Sigmoid colon (tissue), 7 donors: Measurements from ENCODE around the gene DUSP11. TPM values are rescaled to one million over a fixed set of nuclear protein-coding genes. Genes with fewer than 3 reads are reported as not detected.
"Not testable (repeated sequence)": the region's sequence is repeated elsewhere in the genome, so short reads cannot be mapped to it uniquely, and the experiment has no call there.

Experiments
- DNase-seq: peaks from one replicate; pipeline ENCODE4 v3.0.0-alpha.2; 2019
- H3K27ac ChIP-seq, 4 donors: fragments of 200-600 bp; sonication (generic); one replicate each; pipeline ENCODE4 v1.5.1; 2016 to 2019; ENCODE audit warnings: mild to moderate bottlenecking in 1 of 4
- H3K27me3 ChIP-seq, 3 donors: fragments of 200-600 bp; sonication (generic); one replicate each; pipeline ENCODE4 v1.5.1; 2019; ENCODE audit warnings: mild to moderate bottlenecking in 1 of 3
- H3K36me3 ChIP-seq, 4 donors: fragments of 200-600 bp; sonication (generic); one replicate each; pipeline ENCODE4 v1.5.1; 2016 to 2019
- H3K4me1 ChIP-seq, 4 donors: fragments of 200-600 bp; sonication (generic); one replicate each; pipeline ENCODE4 v1.5.1; 2017 to 2019
- H3K4me3 ChIP-seq, 4 donors: fragments of 200-600 bp; sonication (generic); one replicate each; pipeline ENCODE4 v1.5.1; 2017 to 2019; ENCODE audit warnings: mild to moderate bottlenecking in 2 of 4, moderate library complexity in 1 of 4
- H3K9me3 ChIP-seq, 4 donors: fragments of 200-600 bp in 3 of 4; sonication (generic) in 3 of 4; one replicate each; pipeline versions ENCODE4 v1.5.1 to v1.6.1; 2013 to 2019
- EP300 ChIP-seq, 4 donors: sonication (generic); formaldehyde crosslinking; IDR thresholded peaks; one replicate each; pipeline ENCODE4 v1.6.1; 2017; ENCODE audit warnings: antibody characterized with exemption in 4 of 4
- POLR2A ChIP-seq, 2 donors: fragments of 450-650 bp; IDR thresholded peaks; one replicate each; pipeline ENCODE4 v1.6.1; 2016; ENCODE audit warnings: antibody characterized with exemption in 2 of 2, mild to moderate bottlenecking in 2 of 2, moderate library complexity in 2 of 2
- POLR2AphosphoS5 ChIP-seq, 4 donors: sonication (generic); formaldehyde crosslinking; IDR thresholded peaks; one replicate each; pipeline ENCODE4 v1.6.1; 2017; ENCODE audit warnings: antibody characterized with exemption in 4 of 4
- WGBS, 2 donors: extraction: QIAGEN DNeasy Blood & Tissue Kit; methylation state at CpG; one replicate each; pipeline ENCODE4 v1.1.7; 2013; 5-methylcytosine and 5-hydroxymethylcytosine counted together
- intact Hi-C: fragments of 100-400 bp; cut with DNase I; formaldehyde crosslinking; loops from one replicate; pipeline ENCODE4 v1.15.1; 2023
- polyA plus RNA-seq, 3 donors: library from polyadenylated mRNA; stranded (reverse); fragments of 200-250 nt; gene quantifications; one replicate each; pipeline ENCODE4 v1.2.3, GENCODE V29; 2013
- total RNA-seq, 4 donors: library from RNA; depleted of rRNA; stranded (reverse); fragments of >200 nt; gene quantifications; one replicate each; pipeline ENCODE4 v1.1.0, GENCODE V29; 2016
- TF ChIP-seq, protein P1 (sequence below), 4 experiments: fragments of 450-650 bp in 3 of 4; fragments of 200-600 bp in 1 of 4; IDR thresholded peaks; one replicate each; pipeline ENCODE4 v1.5.1; 2016 to 2019; ENCODE audit warnings: antibody characterized with exemption in 4 of 4, mild to moderate bottlenecking in 3 of 4, moderate library complexity in 2 of 4
- donor health status: healthy with polysubstance abuse.
- donor health status: Bipolar disorder and iron deficiency.
- donor health status: healthy.

The DUSP11 gene
- total and polyA plus RNA-seq, 7 donors: 12.9 to 34.7 (median 25.3) TPM

DNA sequence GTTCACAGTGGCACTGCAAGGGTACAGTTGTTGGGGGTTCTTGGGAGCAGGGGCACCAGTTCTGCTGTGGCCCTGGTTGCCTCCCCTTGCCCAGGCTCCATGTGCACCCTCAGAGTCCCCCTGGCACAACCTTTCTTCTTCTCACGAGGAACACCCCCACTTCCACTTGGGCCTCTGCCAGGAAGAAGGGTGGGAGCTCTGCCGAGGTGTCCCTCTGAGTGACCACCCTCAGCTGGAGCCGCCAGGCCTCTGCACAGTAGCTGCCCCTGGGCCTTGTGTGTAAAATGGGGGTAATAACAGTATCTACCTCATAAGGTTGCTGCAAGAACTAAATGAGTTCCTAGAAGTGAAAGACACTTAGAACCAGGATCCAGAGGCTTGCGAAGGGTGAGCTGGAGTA lies 51.2 kb downstream of the DUSP11 start:
- no peaks in the 10 kb centered on the region for H3K27me3 ChIP-seq
- H3K9me3 ChIP-seq: no peaks in the 10 kb centered on the region
- TF ChIP-seq POLR2A (IDR thresholded peaks at IDR 0.05): no peak
- TF ChIP-seq, protein P1, sequence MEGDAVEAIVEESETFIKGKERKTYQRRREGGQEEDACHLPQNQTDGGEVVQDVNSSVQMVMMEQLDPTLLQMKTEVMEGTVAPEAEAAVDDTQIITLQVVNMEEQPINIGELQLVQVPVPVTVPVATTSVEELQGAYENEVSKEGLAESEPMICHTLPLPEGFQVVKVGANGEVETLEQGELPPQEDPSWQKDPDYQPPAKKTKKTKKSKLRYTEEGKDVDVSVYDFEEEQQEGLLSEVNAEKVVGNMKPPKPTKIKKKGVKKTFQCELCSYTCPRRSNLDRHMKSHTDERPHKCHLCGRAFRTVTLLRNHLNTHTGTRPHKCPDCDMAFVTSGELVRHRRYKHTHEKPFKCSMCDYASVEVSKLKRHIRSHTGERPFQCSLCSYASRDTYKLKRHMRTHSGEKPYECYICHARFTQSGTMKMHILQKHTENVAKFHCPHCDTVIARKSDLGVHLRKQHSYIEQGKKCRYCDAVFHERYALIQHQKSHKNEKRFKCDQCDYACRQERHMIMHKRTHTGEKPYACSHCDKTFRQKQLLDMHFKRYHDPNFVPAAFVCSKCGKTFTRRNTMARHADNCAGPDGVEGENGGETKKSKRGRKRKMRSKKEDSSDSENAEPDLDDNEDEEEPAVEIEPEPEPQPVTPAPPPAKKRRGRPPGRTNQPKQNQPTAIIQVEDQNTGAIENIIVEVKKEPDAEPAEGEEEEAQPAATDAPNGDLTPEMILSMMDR (IDR thresholded peaks at IDR 0.05): no peak
- TF ChIP-seq POLR2AphosphoS5 (IDR thresholded peaks at IDR 0.05): no peak
- TF ChIP-seq EP300 (IDR thresholded peaks at IDR 0.05): no peak
- peaks cover 3 to 53% (median 19%) of the 10 kb centered on the region in 4 donors for H3K36me3 ChIP-seq
- no peak overlapping the region for H3K27ac ChIP-seq
- no peaks in the 10 kb centered on the region for H3K4me1 ChIP-seq
- WGBS, 2 donors: 78 to 85% methylated on average over 4 of the region's 4 CpGs
- no peak for DNase-seq
- intact Hi-C loops: no loop called here
- H3K4me3 ChIP-seq: no peak overlapping the region

DNA sequence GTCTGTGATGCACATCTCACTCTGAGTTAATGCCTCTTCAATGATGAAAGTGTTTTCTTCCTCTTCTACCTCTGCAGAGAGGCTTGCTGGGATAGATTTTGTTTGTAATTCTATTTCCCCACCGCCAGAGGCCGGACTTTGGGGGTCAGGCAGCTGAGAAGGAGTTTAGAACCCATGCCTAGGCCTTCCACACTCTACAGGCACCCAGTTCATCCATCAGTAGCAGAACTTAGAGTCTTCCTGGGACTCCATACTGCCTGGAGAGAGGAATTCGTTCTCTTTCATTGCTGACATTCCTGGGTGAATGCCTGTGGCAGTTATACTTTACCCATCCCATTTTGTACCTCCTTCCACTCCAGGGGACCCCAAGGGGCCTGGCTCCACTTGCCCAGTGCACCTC lies 51.9 kb downstream of the DUSP11 start:
- no peak for DNase-seq
- 78 to 88% methylated on average over 3 of the region's 3 CpGs for WGBS, 2 donors
- H3K27me3 ChIP-seq: no peaks in the 10 kb centered on the region
- H3K36me3 ChIP-seq: peaks cover 3 to 46% (median 18%) of the 10 kb centered on the region in 4 donors
- intact Hi-C loops: no loop called here
- no peaks in the 10 kb centered on the region for H3K4me1 ChIP-seq
- TF ChIP-seq POLR2A (IDR thresholded peaks at IDR 0.05) (no peak), POLR2AphosphoS5 (IDR thresholded peaks at IDR 0.05) (no peak), EP300 (IDR thresholded peaks at IDR 0.05) (no peak)
- TF ChIP-seq, protein P1 (IDR thresholded peaks at IDR 0.05): no peak
- no peak overlapping the region for H3K4me3 ChIP-seq
- no peak overlapping the region for H3K27ac ChIP-seq
- no peaks in the 10 kb centered on the region for H3K9me3 ChIP-seq

DNA sequence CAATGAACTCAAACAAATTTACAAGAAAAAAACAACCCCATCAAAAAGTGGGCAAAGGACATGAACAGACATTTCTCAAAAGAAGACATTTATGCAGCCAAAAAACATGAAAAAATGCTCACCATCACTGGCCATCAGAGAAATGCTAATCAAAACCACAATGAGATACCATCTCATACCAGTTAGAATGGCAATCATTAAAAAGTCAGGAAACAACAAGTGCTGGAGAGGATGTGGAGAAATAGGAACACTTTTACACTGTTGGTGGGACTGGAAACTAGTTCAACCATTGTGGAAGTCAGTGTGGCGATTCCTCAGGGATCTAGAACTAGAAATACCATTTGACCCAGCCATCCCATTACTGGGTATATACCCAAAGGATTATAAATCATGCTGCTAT lies 53.2 kb downstream of the DUSP11 start:
- whole genome bisulfite sequencing, 2 donors: 100% methylated on average over 1 of the region's 1 CpG
- intact Hi-C loops: not testable (repeated sequence)

DNA sequence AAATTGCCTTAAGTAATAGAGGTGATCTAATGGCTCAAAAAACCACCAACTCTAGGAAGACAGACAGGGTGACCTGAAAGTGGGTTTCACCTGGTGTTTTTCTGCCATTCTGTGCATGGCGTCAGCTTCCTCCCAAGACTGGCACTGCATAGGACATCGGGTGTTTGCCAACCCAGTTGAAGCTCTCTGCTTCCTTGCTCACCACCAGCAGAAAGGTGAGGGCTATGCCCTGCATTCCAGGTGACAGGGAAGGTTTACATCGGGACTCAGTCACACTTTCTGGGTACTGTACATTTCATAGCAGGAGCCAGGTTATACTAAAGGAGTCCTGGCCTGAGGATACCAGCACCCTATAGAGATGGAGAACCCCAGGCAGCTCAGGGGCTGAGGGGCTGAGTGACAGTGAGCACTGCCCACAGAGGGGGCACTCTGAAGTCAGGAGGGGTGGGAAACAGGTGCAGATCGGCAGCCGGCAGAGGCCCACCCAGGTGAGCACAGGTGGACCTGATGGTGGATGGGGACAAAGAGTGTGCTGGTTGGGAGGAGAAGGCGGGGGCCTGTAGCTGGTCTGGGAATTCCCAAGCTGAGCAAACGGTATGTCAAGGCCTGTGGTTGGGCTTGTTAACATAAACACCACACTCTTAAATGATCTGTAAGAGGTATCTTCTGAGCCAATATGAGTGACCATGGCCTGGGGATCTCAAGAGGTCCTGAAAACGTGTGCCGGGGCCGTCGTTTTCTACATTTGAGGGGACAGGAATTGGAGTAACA lies 60.9 kb downstream of the DUSP11 start:
- 78 to 85% methylated on average over 11 of the region's 11 CpGs for WGBS, 2 donors
- Histone ChIP-seq H3K27me3 (no peaks in the 10 kb centered on the region), H3K36me3 (no peaks in the 10 kb centered on the region), H3K4me3 (no peak overlapping the region), H3K4me1 (no peaks in the 10 kb centered on the region), H3K9me3 (no peaks in the 10 kb centered on the region), H3K27ac (no peak overlapping the region)
- TF ChIP-seq, protein P1 (IDR thresholded peaks at IDR 0.05): no peak
- TF ChIP-seq POLR2AphosphoS5 (IDR thresholded peaks at IDR 0.05) (no peak), POLR2A (IDR thresholded peaks at IDR 0.05) (no peak), EP300 (IDR thresholded peaks at IDR 0.05) (no peak)
- no peak for DNase-seq
- intact Hi-C loops: no loop called here

More for the DNA sequence above, 53.2 kb downstream of the DUSP11 start:
- H3K9me3 ChIP-seq, H3K4me3 ChIP-seq, DNase-seq, H3K4me1 ChIP-seq, H3K27me3 ChIP-seq, H3K27ac ChIP-seq: not testable (repeated sequence)
- peaks cover 3 to 34% (median 11%) of the 10 kb centered on the region in 4 donors for H3K36me3 ChIP-seq

DNA sequence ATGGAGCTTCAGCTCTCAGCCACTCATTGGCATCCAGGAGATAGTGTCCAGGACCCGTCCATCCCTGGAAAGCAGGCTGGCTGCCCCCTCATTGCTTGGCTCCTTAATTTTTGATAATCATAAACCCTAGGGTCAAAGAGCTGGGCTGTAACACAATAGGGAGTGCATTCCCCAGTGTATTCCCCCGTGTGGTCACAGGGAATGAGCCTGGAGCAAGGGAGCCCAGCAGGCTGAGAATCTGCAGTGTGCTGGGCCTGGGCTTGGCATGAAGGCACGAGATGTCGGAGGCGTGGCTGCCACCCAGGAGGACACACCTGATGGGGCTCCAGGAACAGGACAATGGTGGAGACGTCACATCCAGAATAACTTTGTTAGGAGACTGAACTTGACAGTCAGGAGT lies 61.5 kb downstream of the DUSP11 start:
- no peak for TF ChIP-seq POLR2A (IDR thresholded peaks at IDR 0.05)
- TF ChIP-seq, protein P1 (IDR thresholded peaks at IDR 0.05): no peak
- no peak for TF ChIP-seq EP300 (IDR thresholded peaks at IDR 0.05)
- TF ChIP-seq POLR2AphosphoS5 (IDR thresholded peaks at IDR 0.05): no peak
- no peaks in the 10 kb centered on the region for H3K9me3 ChIP-seq
- DNase-seq: no peak
- H3K36me3 ChIP-seq: no peaks in the 10 kb centered on the region
- 73 to 83% methylated on average over 6 of the region's 6 CpGs for WGBS, 2 donors
- H3K4me1 ChIP-seq: no peaks in the 10 kb centered on the region
- intact Hi-C loops: no loop called here
- no peak overlapping the region for H3K4me3 ChIP-seq
- no peaks in the 10 kb centered on the region for H3K27me3 ChIP-seq
- H3K27ac ChIP-seq: no peak overlapping the region

DNA sequence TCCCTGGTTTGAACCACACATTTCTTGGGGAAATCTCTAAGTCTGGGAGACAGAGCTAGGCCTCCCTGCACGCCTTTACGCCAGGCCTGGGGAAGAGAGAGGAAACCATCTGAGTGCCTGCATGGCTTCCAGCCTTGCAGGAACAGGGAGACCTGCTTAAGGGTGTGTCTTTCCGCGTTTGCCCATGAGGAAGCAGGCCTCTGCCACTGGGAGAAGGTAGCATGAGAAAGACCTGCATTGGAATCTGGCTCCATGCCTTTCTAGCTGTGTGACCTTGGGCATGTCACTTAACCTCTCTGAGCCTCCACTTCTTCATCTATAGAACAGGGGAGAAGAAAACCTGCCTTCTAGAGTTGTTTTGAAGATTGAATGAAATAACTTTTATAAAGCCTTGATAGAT lies 62.2 kb downstream of the DUSP11 start:
- intact Hi-C loops, DNase-seq, H3K9me3 ChIP-seq, H3K36me3 ChIP-seq, H3K27ac ChIP-seq, H3K4me3 ChIP-seq, H3K27me3 ChIP-seq, H3K4me1 ChIP-seq: not testable (repeated sequence)
- 81 to 87% methylated on average over 4 of the region's 4 CpGs for WGBS, 2 donors
